CD4-positive, alpha-beta T cell treated with Interleukin-15 for 1 hour (primary cell): Measurements from ENCODE around the gene COIL.
"Not testable (repeated sequence)": the region's sequence is repeated elsewhere in the genome, so short reads cannot be mapped to it uniquely, and the experiment has no call there.

ENCODE experiments used
- DNase-seq: peaks from one replicate; pipeline ENCODE4 v3.0.0-alpha.2; 2020

Gene COIL

GRCh38 chr17:56977673-56978395 lies 17.0 kb upstream of the COIL start, which contains the start of gene SCPEP1:
TSS of gene SCPEP1 (plus strand) at chr17:56978131. CDS start at chr17:56978160, 29 bp downstream.
- DNase-seq: peak; percentile 87

- DNase-seq: no peak
These were observed 16.2 kb upstream of the COIL start for GRCh38 chr17:56976941-56977608.

- no peak for DNase-seq
These were observed 14.8 kb upstream of the COIL start for GRCh38 chr17:56975656-56976055.

GRCh38 chr17:56974055-56974454 lies 13.2 kb upstream of the COIL start:
- no peak for DNase-seq

GRCh38 chr17:56973520-56973919 lies 12.7 kb upstream of the COIL start:
- DNase-seq: no peak

- DNase-seq: no peak
These were observed 11.4 kb upstream of the COIL start for GRCh38 chr17:56972111-56972730.

GRCh38 chr17:56970974-56971373 lies 10.1 kb upstream of the COIL start:
- DNase-seq: no peak

GRCh38 chr17:56966338-56966737 lies 5.5 kb upstream of the COIL start:
- no peak for DNase-seq

GRCh38 chr17:56965681-56966080 lies 4.8 kb upstream of the COIL start:
- DNase-seq: not testable (repeated sequence)

- not testable (repeated sequence) for DNase-seq
These were observed 4.4 kb upstream of the COIL start for GRCh38 chr17:56965241-56965640.

GRCh38 chr17:56956992-56957391 lies 3.9 kb downstream of the COIL start:
- DNase-seq: no peak

- no peak for DNase-seq
These were observed 11.3 kb downstream of the COIL start for GRCh38 chr17:56949595-56949994.

GRCh38 chr17:56948491-56948890 lies 12.4 kb downstream of the COIL start:
- DNase-seq: no peak

- no peak for DNase-seq
These were observed 13.1 kb downstream of the COIL start for GRCh38 chr17:56947741-56948140.

GRCh38 chr17:56945938-56946505 lies 14.8 kb downstream of the COIL start:
- DNase-seq: no peak

GRCh38 chr17:56943505-56944125 lies 17.2 kb downstream of the COIL start:
- no peak for DNase-seq

- DNase-seq: no peak
These were observed 20.9 kb downstream of the COIL start for GRCh38 chr17:56939869-56940484.

- DNase-seq: not testable (repeated sequence)
These were observed 22.6 kb downstream of the COIL start for GRCh38 chr17:56938206-56938605.

GRCh38 chr17:56937687-56938086 lies 23.2 kb downstream of the COIL start:
- no peak for DNase-seq

GRCh38 chr17:56936697-56937322 lies 24.0 kb downstream of the COIL start:
- no peak for DNase-seq

- DNase-seq: no peak
These were observed 25.4 kb downstream of the COIL start for GRCh38 chr17:56935461-56935860.

- no peak for DNase-seq
These were observed 26.6 kb downstream of the COIL start for GRCh38 chr17:56934280-56934679.
